LNCaP clone FGC (cell line): ENCODE measurements around the gene MYBPC1.

ENCODE experiments used
- DNase-seq: peaks from one replicate; pipeline ENCODE4 v3.0.0-alpha.2; 2011; ENCODE audit warnings: low read depth
- H3K4me3 ChIP-seq: 2 replicates; pipeline ENCODE4 v1.5.1; 2011; ENCODE audit warnings: mild to moderate bottlenecking, low read depth, low read length, control low read depth
- TF ChIP-seq, protein P1 (sequence below): IDR thresholded peaks from 2 replicates; pipeline ENCODE4 v1.5.1; 2012; ENCODE audit warnings: mild to moderate bottlenecking; ENCODE audit not compliant: control insufficient read depth, insufficient read depth; ENCODE audit errors: extremely low read depth

The MYBPC1 gene

GRCh38 chr12:101690544-101691098 is 95.8 kb downstream of the MYBPC1 start:
- DNase-seq: no peak
- H3K4me3 ChIP-seq: no peak overlapping the region
- TF ChIP-seq, protein P1, sequence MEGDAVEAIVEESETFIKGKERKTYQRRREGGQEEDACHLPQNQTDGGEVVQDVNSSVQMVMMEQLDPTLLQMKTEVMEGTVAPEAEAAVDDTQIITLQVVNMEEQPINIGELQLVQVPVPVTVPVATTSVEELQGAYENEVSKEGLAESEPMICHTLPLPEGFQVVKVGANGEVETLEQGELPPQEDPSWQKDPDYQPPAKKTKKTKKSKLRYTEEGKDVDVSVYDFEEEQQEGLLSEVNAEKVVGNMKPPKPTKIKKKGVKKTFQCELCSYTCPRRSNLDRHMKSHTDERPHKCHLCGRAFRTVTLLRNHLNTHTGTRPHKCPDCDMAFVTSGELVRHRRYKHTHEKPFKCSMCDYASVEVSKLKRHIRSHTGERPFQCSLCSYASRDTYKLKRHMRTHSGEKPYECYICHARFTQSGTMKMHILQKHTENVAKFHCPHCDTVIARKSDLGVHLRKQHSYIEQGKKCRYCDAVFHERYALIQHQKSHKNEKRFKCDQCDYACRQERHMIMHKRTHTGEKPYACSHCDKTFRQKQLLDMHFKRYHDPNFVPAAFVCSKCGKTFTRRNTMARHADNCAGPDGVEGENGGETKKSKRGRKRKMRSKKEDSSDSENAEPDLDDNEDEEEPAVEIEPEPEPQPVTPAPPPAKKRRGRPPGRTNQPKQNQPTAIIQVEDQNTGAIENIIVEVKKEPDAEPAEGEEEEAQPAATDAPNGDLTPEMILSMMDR: no peak

DNA sequence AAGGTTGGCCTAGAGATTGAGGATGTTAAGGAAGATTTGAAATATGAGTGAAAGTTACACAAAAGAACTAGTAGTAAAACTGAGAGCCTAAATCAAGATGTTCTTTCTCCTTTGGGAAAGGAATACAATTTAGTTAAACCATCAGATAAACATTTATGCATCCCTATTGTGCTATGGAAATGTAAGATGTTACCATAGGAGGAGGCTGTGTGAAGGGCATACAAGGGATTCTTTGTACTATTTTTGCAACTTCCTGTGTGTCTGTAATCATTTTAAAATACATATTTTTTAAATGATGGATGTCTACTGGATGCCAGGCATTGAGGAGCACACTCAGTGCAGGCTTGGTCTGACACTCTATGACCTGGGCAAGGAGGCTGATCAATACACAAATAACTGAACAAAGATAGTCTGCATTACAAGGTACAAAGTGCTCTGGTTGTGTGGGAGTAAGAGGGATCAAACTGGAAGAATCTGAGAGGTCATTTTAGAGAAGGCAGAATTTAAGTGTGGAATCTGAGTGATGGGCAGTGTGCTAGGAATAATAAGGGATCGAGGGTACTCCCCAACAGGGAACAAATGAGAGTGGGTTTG is 96.8 kb downstream of the MYBPC1 start:
- TF ChIP-seq, protein P1: no peak
- H3K4me3 ChIP-seq: no peak overlapping the region

GRCh38 chr12:101694297-101694848 is 99.6 kb downstream of the MYBPC1 start:
- TF ChIP-seq, protein P1: no peak
- no peak overlapping the region for H3K4me3 ChIP-seq
- no peak for DNase-seq

More for the DNA sequence above, 96.8 kb downstream of the MYBPC1 start:
- no peak for DNase-seq

DNA sequence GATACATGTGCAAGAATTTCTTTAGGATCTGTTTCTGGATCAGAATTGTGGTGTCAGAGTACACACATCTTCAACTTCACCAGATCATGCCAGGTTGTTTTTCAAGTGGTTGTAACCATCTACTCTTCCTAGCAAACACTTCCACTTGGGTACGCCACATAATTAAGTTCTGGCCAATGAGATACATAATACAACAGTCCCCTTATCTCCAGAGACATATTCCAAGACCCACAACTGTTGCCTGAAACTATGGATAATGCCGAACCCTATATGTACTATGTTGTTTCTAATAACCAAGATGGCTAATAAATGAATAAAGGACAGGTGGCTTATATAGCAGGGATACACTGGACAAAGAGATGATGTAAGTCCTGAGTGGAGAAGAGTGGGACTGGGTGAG is 100.2 kb downstream of the MYBPC1 start:
- TF ChIP-seq, protein P1: no peak
- H3K4me3 ChIP-seq: no peak overlapping the region
- no peak for DNase-seq

- TF ChIP-seq, protein P1: no peak
- H3K4me3 ChIP-seq: no peak overlapping the region
- DNase-seq: no peak
These were observed 100.9 kb downstream of the MYBPC1 start for GRCh38 chr12:101695706-101696105.

DNA sequence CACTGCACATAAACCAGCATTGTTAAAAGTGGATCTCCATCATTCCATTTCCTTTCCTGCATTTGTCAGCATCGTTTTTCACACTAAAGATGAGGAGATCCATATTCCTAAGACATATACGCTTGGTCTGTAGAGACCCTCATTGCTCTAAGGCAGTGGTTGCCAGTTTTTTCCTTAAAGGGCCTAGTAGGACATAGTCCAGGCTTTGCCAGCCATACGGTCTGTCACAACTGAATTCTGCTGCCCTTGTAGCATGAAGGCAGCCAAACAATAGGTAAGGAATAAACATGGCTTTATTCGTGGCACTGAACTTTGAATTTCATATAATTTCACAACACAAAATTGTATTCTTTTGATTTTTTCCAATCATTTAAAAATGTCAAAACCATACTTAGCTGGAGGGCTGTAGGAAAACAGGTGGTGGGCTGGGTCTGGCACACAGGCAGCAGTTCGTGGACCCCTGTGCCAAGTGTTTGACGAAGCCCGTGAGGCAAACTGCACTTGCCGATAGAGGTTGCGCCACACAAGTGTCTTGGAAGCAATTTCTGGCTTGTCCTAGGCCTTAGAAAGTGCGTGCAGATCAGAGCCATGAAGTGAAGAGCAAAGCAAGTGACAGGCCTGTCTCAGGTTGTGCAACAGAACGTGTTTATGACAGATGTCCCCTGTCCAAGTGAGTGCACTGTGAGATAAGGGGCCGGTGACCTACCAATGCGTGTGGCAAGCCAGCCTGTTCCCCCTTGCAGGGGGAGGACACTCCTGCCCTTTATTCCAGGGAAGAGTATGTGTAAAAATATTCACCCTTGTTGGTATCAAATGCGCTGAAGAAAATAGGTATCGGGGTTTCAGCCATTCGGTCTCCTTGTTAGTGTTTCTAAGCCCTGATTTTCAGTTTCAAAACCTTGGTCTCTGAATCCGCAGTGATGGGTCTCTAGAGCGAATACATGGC is 101.8 kb downstream of the MYBPC1 start:
- DNase-seq: no peak
- TF ChIP-seq, protein P1: no peak
- H3K4me3 ChIP-seq: peak overlapping the region; percentile 77
